GM23338 (cell line): ENCODE measurements around the gene UBAC1. TPM values are rescaled to one million over a fixed set of nuclear protein-coding genes. Genes with fewer than 3 reads are reported as not detected.

Experiments used
- ATAC-seq: fragments of 200-7000 bp; cut with Tn5 transposase; 3 replicates; pipeline ENCODE4 v1.9.1; 2020
- DNase-seq: peaks from one replicate; pipeline ENCODE4 v3.0.0-alpha.2; 2015; ENCODE audit warnings: low spot score
- H2AFZ ChIP-seq: fragments of 200-600 bp; sonication (generic); 2 replicates; pipeline ENCODE4 v1.8.0; 2016; ENCODE audit warnings: antibody characterized with exemption, mild to moderate bottlenecking, moderate library complexity
- H3F3A ChIP-seq: fragments of 200-600 bp; sonication (generic); replicated peaks from 2 replicates; pipeline ENCODE4 v1.8.0; 2017; ENCODE audit warnings: antibody characterized with exemption, mixed run types, low read depth
- H3K27ac ChIP-seq: fragments of 200-600 bp; sonication (generic); 2 replicates; pipeline ENCODE4 v1.6.1; 2016; ENCODE audit warnings: low read depth
- H3K27me3 ChIP-seq: fragments of 200-600 bp; sonication (generic); 2 replicates; pipeline ENCODE4 v1.8.0; 2016; ENCODE audit warnings: mild to moderate bottlenecking, mixed run types, moderate library complexity; ENCODE audit not compliant: insufficient read depth
- H3K36me3 ChIP-seq: fragments of 200-600 bp; sonication (generic); 2 replicates; pipeline ENCODE4 v1.8.0; 2016; ENCODE audit warnings: mild to moderate bottlenecking; ENCODE audit not compliant: insufficient read depth
- H3K4me1 ChIP-seq: fragments of 200-600 bp; sonication (generic); 2 replicates; pipeline ENCODE4 v1.8.0; 2016; ENCODE audit warnings: mild to moderate bottlenecking, moderate library complexity; ENCODE audit not compliant: insufficient read depth
- H3K4me2 ChIP-seq: fragments of 200-600 bp; sonication (generic); 2 replicates; pipeline ENCODE4 v1.7.1; 2017; ENCODE audit warnings: mixed run types
- H3K4me3 ChIP-seq: fragments of 200-600 bp; sonication (generic); 2 replicates; pipeline ENCODE4 v1.6.1; 2016; ENCODE audit warnings: mixed run types
- H3K79me2 ChIP-seq: fragments of 200-600 bp; sonication (generic); replicated peaks from 2 replicates; pipeline ENCODE4 v1.8.0; 2017; ENCODE audit warnings: mild to moderate bottlenecking; ENCODE audit not compliant: insufficient read depth
- H3K9me2 ChIP-seq: fragments of 200-600 bp; sonication (generic); 2 replicates; pipeline ENCODE4 v1.8.0; 2017; ENCODE audit not compliant: insufficient read depth
- H4K20me1 ChIP-seq: fragments of 200-600 bp; sonication (generic); replicated peaks from 2 replicates; pipeline ENCODE4 v1.8.0; 2017; ENCODE audit warnings: mild to moderate bottlenecking; ENCODE audit not compliant: insufficient read depth
- H3K27ac Mint-ChIP-seq: 2 replicates; pipeline ENCODE4 v1.8.0; 2020; ENCODE audit warnings: inconsistent platforms, mild to moderate bottlenecking, moderate library complexity, mixed read lengths
- H3K27me3 Mint-ChIP-seq: 3 replicates; pipeline ENCODE4 v1.8.0; 2022; ENCODE audit warnings: low read depth, mild to moderate bottlenecking, moderate library complexity, mixed read lengths, inconsistent platforms; ENCODE audit not compliant: insufficient read depth, poor library complexity
- H3K36me3 Mint-ChIP-seq: 3 replicates; pipeline ENCODE4 v1.8.0; 2021; ENCODE audit warnings: low read depth, mild to moderate bottlenecking, inconsistent platforms, moderate library complexity, mixed read lengths
- H3K4me1 Mint-ChIP-seq: 3 replicates; pipeline ENCODE4 v1.8.0; 2020; ENCODE audit warnings: mild to moderate bottlenecking, inconsistent platforms, mixed read lengths
- H3K4me3 Mint-ChIP-seq: 3 replicates; pipeline ENCODE4 v1.8.0; 2021; ENCODE audit warnings: moderate library complexity, mild to moderate bottlenecking, inconsistent platforms, mixed read lengths
- H3K9me3 Mint-ChIP-seq: 3 replicates; pipeline ENCODE4 v1.8.0; 2020; ENCODE audit warnings: moderate library complexity, mild to moderate bottlenecking, inconsistent platforms, mixed read lengths
- EZH2 ChIP-seq: fragments of 200-600 bp; sonication (generic); IDR thresholded peaks from one replicate; pipeline ENCODE4 v1.8.0; 2017; ENCODE audit warnings: antibody characterized with exemption, mild to moderate bottlenecking, low read depth; ENCODE audit not compliant: unreplicated experiment
- JUNB ChIP-seq: IDR thresholded peaks from one replicate; pipeline ENCODE4 v1.6.1; 2016; ENCODE audit warnings: antibody characterized with exemption; ENCODE audit not compliant: unreplicated experiment
- NANOG ChIP-seq: IDR thresholded peaks from 2 replicates; pipeline ENCODE4 v1.6.1; 2016; ENCODE audit warnings: antibody characterized with exemption, borderline replicate concordance
- POLR2AphosphoS5 ChIP-seq: IDR thresholded peaks from 2 replicates; pipeline ENCODE4 v1.6.1; 2016; ENCODE audit warnings: antibody characterized with exemption, low read depth
- REST ChIP-seq: IDR thresholded peaks from one replicate; pipeline ENCODE4 v1.6.1; 2018; ENCODE audit warnings: antibody characterized with exemption; ENCODE audit not compliant: unreplicated experiment
- STAT1 ChIP-seq: IDR thresholded peaks from one replicate; pipeline ENCODE4 v1.6.1; 2016; ENCODE audit warnings: antibody characterized with exemption; ENCODE audit not compliant: unreplicated experiment
- ZNF331 ChIP-seq: fragments of 250-450 bp; sonication (Bioruptor Pico); IDR thresholded peaks from 2 replicates; pipeline ENCODE4 v1.5.0; 2020; ENCODE audit warnings: low read depth, mild to moderate bottlenecking, moderate library complexity
- polyA plus RNA-seq: library from polyadenylated mRNA; unstranded; fragments of >200 nt; fragmentation: Nextera tagmentation; extraction: Ambion mirVana; gene quantifications from 2 replicates; pipeline ENCODE4 v1.2.1, GENCODE V29; 2016
- total RNA-seq: library from RNA; depleted of rRNA; stranded (reverse); fragments of >200 nt; shearing (Covaris generic); gene quantifications from 2 replicates; pipeline ENCODE4 v1.2.3, GENCODE V29; 2014
- TF ChIP-seq, protein P1 (sequence below), 2 experiments: fragments of 200-600 bp in 1 of 2; sonication (generic) in 1 of 2; conservative IDR thresholded peaks; 2 replicates each; pipeline versions ENCODE4 v1.5.1 to v1.6.1; 2016 to 2017; ENCODE audit warnings: antibody characterized with exemption in 2 of 2, low read depth in 2 of 2, mild to moderate bottlenecking in 2 of 2, moderate library complexity in 1 of 2
- TF ChIP-seq, protein P2 (sequence below): IDR thresholded peaks from 2 replicates; pipeline ENCODE4 v1.6.1; 2016; ENCODE audit warnings: antibody characterized with exemption

The UBAC1 gene
- total and polyA plus RNA-seq, 2 experiments from 2014 or later = 63.2 to 86.6 TPM

- Histone ChIP-seq H3K27ac (no peak overlapping the region), H3K9me2 (no peaks in the 10 kb centered on the region), H3K4me2 (no peak overlapping the region), H3K79me2 (no peaks in the 10 kb centered on the region), H3K4me3 (no peak overlapping the region), H3K4me1 (peaks cover 21% of the 10 kb centered on the region), H3K36me3 (no peaks in the 10 kb centered on the region), H3K27me3 (no peaks in the 10 kb centered on the region), H4K20me1 (no peaks in the 10 kb centered on the region), H3F3A (peaks cover 17% of the 10 kb centered on the region; the same call in 1 of the 2 replicates), H2AFZ (no peak overlapping the region)
- TF ChIP-seq, protein P1, sequence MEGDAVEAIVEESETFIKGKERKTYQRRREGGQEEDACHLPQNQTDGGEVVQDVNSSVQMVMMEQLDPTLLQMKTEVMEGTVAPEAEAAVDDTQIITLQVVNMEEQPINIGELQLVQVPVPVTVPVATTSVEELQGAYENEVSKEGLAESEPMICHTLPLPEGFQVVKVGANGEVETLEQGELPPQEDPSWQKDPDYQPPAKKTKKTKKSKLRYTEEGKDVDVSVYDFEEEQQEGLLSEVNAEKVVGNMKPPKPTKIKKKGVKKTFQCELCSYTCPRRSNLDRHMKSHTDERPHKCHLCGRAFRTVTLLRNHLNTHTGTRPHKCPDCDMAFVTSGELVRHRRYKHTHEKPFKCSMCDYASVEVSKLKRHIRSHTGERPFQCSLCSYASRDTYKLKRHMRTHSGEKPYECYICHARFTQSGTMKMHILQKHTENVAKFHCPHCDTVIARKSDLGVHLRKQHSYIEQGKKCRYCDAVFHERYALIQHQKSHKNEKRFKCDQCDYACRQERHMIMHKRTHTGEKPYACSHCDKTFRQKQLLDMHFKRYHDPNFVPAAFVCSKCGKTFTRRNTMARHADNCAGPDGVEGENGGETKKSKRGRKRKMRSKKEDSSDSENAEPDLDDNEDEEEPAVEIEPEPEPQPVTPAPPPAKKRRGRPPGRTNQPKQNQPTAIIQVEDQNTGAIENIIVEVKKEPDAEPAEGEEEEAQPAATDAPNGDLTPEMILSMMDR (conservative IDR thresholded peaks at IDR 0.05; ENCODE audit: low read depth in 2 of 2) = no peak
- TF ChIP-seq EZH2 = no peak
- no peak for TF ChIP-seq STAT1
- no peak for TF ChIP-seq REST
- no peak for TF ChIP-seq NANOG
- Mint-ChIP-seq H3K9me3 (no peaks in the 10 kb centered on the region), H3K27ac (no peak overlapping the region), H3K4me1 (peaks cover 59% of the 10 kb centered on the region), H3K36me3 (no peaks in the 10 kb centered on the region; the same call in 2 of the 3 replicates), H3K4me3 (no peak overlapping the region), H3K27me3 (peaks cover 18% of the 10 kb centered on the region)
- DNase-seq (no peak), ATAC-seq (no peak)
Observed at GRCh38 chr9:136008693-136008997, 47.5 kb upstream of the UBAC1 start.

- no peaks in the 10 kb centered on the region for H3K9me3 Mint-ChIP-seq
- H3K4me1 Mint-ChIP-seq = peaks cover 59% of the 10 kb centered on the region
- H3K4me3 Mint-ChIP-seq = no peak overlapping the region
- Histone ChIP-seq H4K20me1 (no peaks in the 10 kb centered on the region), H3K4me3 (no peak overlapping the region), H3K27ac (0 out of 2 replicates have a peak overlapping the region, but pooled peaks have one; percentile 69), H3K9me2 (no peaks in the 10 kb centered on the region), H3F3A (peaks cover 17% of the 10 kb centered on the region; the same call in 1 of the 2 replicates), H3K4me1 (peaks cover 21% of the 10 kb centered on the region), H2AFZ (no peak overlapping the region), H3K4me2 (no peak overlapping the region), H3K36me3 (no peaks in the 10 kb centered on the region), H3K27me3 (no peaks in the 10 kb centered on the region), H3K79me2 (no peaks in the 10 kb centered on the region)
- DNase-seq (no peak), ATAC-seq (no peak)
- peak overlapping the region; percentile 75; the same call in 1 of the 2 replicates for H3K27ac Mint-ChIP-seq
- peaks cover 18% of the 10 kb centered on the region for H3K27me3 Mint-ChIP-seq
- no peaks in the 10 kb centered on the region; the same call in 2 of the 3 replicates for H3K36me3 Mint-ChIP-seq
- TF ChIP-seq, protein P2, sequence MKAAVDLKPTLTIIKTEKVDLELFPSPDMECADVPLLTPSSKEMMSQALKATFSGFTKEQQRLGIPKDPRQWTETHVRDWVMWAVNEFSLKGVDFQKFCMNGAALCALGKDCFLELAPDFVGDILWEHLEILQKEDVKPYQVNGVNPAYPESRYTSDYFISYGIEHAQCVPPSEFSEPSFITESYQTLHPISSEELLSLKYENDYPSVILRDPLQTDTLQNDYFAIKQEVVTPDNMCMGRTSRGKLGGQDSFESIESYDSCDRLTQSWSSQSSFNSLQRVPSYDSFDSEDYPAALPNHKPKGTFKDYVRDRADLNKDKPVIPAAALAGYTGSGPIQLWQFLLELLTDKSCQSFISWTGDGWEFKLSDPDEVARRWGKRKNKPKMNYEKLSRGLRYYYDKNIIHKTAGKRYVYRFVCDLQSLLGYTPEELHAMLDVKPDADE = no peak
- TF ChIP-seq ZNF331 (CRISPR knock-in tag) = no peak
- no peak for TF ChIP-seq POLR2AphosphoS5
- no peak for TF ChIP-seq EZH2
- TF ChIP-seq STAT1 = no peak
- TF ChIP-seq JUNB = no peak
Observed at GRCh38 chr9:136007934-136008692, 46.9 kb upstream of the UBAC1 start.
